ENCODE measurements around the gene CD1C. TPM values are rescaled to one million over a fixed set of nuclear protein-coding genes. Genes with fewer than 3 reads are reported as not detected.
"Not testable (repeated sequence)": the region's sequence is repeated elsewhere in the genome, so short reads cannot be mapped to it uniquely, and the experiment has no call there.

CD1C gene
- 1.00 TPM for polyA plus RNA-seq (ENCODE audit: insufficient read length)
- long read RNA-seq, donor 1: 0 reads
- long read RNA-seq, donor 2: 0 reads
- long read RNA-seq, donor 3: 0 reads
- long read RNA-seq, donor 4: 0 reads
- long read RNA-seq, donor 5: 0 reads
- long read RNA-seq, donor 6: 0 reads
- long read RNA-seq, donor 7: 0 reads
- long read RNA-seq, donor 8: 0 reads

GRCh38 chr1:158289811-158290210, at the start of gene CD1C:
Gene CD1C (plus strand): TSS chr1:158289923. CDS start chr1:158290065, 142 bp downstream.
- DNase-seq: no peak

- DNase-seq: no peak
These were observed 43.1 kb upstream of the CD1C start for GRCh38 chr1:158246650-158247049.

- DNase-seq: no peak
These were observed 41.6 kb upstream of the CD1C start for GRCh38 chr1:158248118-158248517.

GRCh38 chr1:158248771-158249170, 41.0 kb upstream of the CD1C start:
- no peak for DNase-seq

GRCh38 chr1:158249646-158250045, 40.1 kb upstream of the CD1C start:
- no peak for DNase-seq

GRCh38 chr1:158251163-158251562, 38.6 kb upstream of the CD1C start:
- DNase-seq: no peak

- DNase-seq: no peak
These were observed 34.1 kb upstream of the CD1C start for GRCh38 chr1:158255656-158256055.

GRCh38 chr1:158256747-158257146, 33.0 kb upstream of the CD1C start:
- not testable (repeated sequence) for DNase-seq

- DNase-seq: no peak
These were observed 31.8 kb upstream of the CD1C start for GRCh38 chr1:158257888-158258287.

GRCh38 chr1:158259117-158259516, 30.6 kb upstream of the CD1C start:
- no peak for DNase-seq

GRCh38 chr1:158272681-158273080, 17.0 kb upstream of the CD1C start:
- DNase-seq: no peak

GRCh38 chr1:158274797-158275196, 14.9 kb upstream of the CD1C start:
- no peak for DNase-seq

- not testable (repeated sequence) for DNase-seq
These were observed 7.3 kb upstream of the CD1C start for GRCh38 chr1:158282421-158282820.

- DNase-seq: no peak
These were observed 5.8 kb upstream of the CD1C start for GRCh38 chr1:158283965-158284364.

GRCh38 chr1:158285756-158286241, 3.9 kb upstream of the CD1C start:
- DNase-seq: no peak

GRCh38 chr1:158286487-158286886, 3.2 kb upstream of the CD1C start:
- no peak for DNase-seq

- no peak for DNase-seq
These were observed 2.8 kb upstream of the CD1C start for GRCh38 chr1:158286941-158287346.

- no peak for DNase-seq
These were observed 660 bp downstream of the CD1C start for GRCh38 chr1:158290321-158290844.

- DNase-seq: no peak
These were observed 6.1 kb downstream of the CD1C start for GRCh38 chr1:158295791-158296190.

- no peak for DNase-seq
These were observed 20.9 kb downstream of the CD1C start for GRCh38 chr1:158310623-158311022.

GRCh38 chr1:158311066-158311465, 21.3 kb downstream of the CD1C start:
- no peak for DNase-seq

- no peak for DNase-seq
These were observed 34.1 kb downstream of the CD1C start for GRCh38 chr1:158323866-158324265.

GRCh38 chr1:158324395-158324794, 34.7 kb downstream of the CD1C start:
- no peak for DNase-seq

GRCh38 chr1:158327481-158327880, 37.8 kb downstream of the CD1C start:
- no peak for DNase-seq

All from left kidney (tissue), 8 donors.